Neutrophil (primary cell): ENCODE results near the gene CAMTA1.

Experiments used
- H3K27ac ChIP-seq: fragments of 200-600 bp; sonication (generic); 2 replicates; pipeline ENCODE4 v1.5.1; 2016; ENCODE audit warnings: mild to moderate bottlenecking, moderate library complexity
- H3K27me3 ChIP-seq: fragments of 200-600 bp; sonication (generic); 2 replicates; pipeline ENCODE4 v1.6.0; 2016; ENCODE audit warnings: mild to moderate bottlenecking
- H3K36me3 ChIP-seq: fragments of 200-600 bp; sonication (generic); 2 replicates; pipeline ENCODE4 v1.5.1; 2017
- H3K4me1 ChIP-seq, 2 experiments: fragments of 200-600 bp in 1 of 2; sonication (generic) in 1 of 2; 1 replicate in 1 of 2; 2 replicates in 1 of 2; pipeline versions ENCODE4 v1.5.1 to v1.6.1; 2013 to 2016; ENCODE audit warnings: low read depth in 1 of 2, low read length in 1 of 2, mild to moderate bottlenecking in 1 of 2, moderate library complexity in 1 of 2; ENCODE audit not compliant: control insufficient read depth in 1 of 2, insufficient read depth in 1 of 2
- H3K4me3 ChIP-seq, 2 experiments: fragments of 200-600 bp in 1 of 2; sonication (generic) in 1 of 2; 1 replicate in 1 of 2; 2 replicates in 1 of 2; pipeline ENCODE4 v1.5.1; 2013 to 2016; ENCODE audit warnings: low read depth in 1 of 2, low read length in 1 of 2, mild to moderate bottlenecking in 1 of 2, moderate library complexity in 1 of 2
- H3K9me3 ChIP-seq: fragments of 200-600 bp; sonication (generic); 2 replicates; pipeline ENCODE4 v1.5.1; 2016
- CTCF ChIP-seq: fragments of 200-600 bp; sonication (generic); IDR thresholded peaks from 2 replicates; pipeline ENCODE4 v1.5.1; 2016; ENCODE audit warnings: antibody characterized with exemption

CAMTA1 gene

GRCh38 chr1:6799499-6799898 is 14.2 kb downstream of the CAMTA1 start:
- no peaks in the 10 kb centered on the region for H3K4me1 ChIP-seq
- no peaks in the 10 kb centered on the region for H3K9me3 ChIP-seq
- H3K4me3 ChIP-seq, result no peak overlapping the region
- no peaks in the 10 kb centered on the region for H3K27me3 ChIP-seq
- no peaks in the 10 kb centered on the region for H3K36me3 ChIP-seq
- H3K27ac ChIP-seq, result no peak overlapping the region
- TF ChIP-seq CTCF, result no peak

- Histone ChIP-seq H3K4me3 (no peak overlapping the region), H3K27me3 (no peaks in the 10 kb centered on the region), H3K27ac (no peak overlapping the region), H3K36me3 (no peaks in the 10 kb centered on the region), H3K4me1 (no peaks in the 10 kb centered on the region), H3K9me3 (no peaks in the 10 kb centered on the region)
- TF ChIP-seq CTCF, result no peak
Observed at GRCh38 chr1:6800745-6801144, 15.5 kb downstream of the CAMTA1 start.

GRCh38 chr1:6801199-6801598 is 15.9 kb downstream of the CAMTA1 start:
- no peaks in the 10 kb centered on the region for H3K4me1 ChIP-seq
- TF ChIP-seq CTCF, result no peak
- no peaks in the 10 kb centered on the region for H3K27me3 ChIP-seq
- H3K9me3 ChIP-seq, result no peaks in the 10 kb centered on the region
- H3K27ac ChIP-seq, result no peak overlapping the region
- no peaks in the 10 kb centered on the region for H3K36me3 ChIP-seq
- no peak overlapping the region for H3K4me3 ChIP-seq

- H3K27ac ChIP-seq, result no peak overlapping the region
- TF ChIP-seq CTCF, result no peak
Observed at GRCh38 chr1:6801966-6802365, 16.7 kb downstream of the CAMTA1 start.

GRCh38 chr1:6802454-6802853 is 17.2 kb downstream of the CAMTA1 start:
- no peak for TF ChIP-seq CTCF
- Histone ChIP-seq H3K9me3 (no peaks in the 10 kb centered on the region), H3K27ac (no peak overlapping the region), H3K4me1 (no peaks in the 10 kb centered on the region), H3K4me3 (no peak overlapping the region), H3K27me3 (no peaks in the 10 kb centered on the region), H3K36me3 (no peaks in the 10 kb centered on the region)

More at GRCh38 chr1:6801966-6802365, 16.7 kb downstream of the CAMTA1 start:
- no peaks in the 10 kb centered on the region for H3K4me1 ChIP-seq
- H3K36me3 ChIP-seq, result no peaks in the 10 kb centered on the region
- no peaks in the 10 kb centered on the region for H3K27me3 ChIP-seq
- no peak overlapping the region for H3K4me3 ChIP-seq
- no peaks in the 10 kb centered on the region for H3K9me3 ChIP-seq

- no peaks in the 10 kb centered on the region for H3K4me1 ChIP-seq
- TF ChIP-seq CTCF, result no peak
- H3K27ac ChIP-seq, result no peak overlapping the region
- H3K9me3 ChIP-seq, result no peaks in the 10 kb centered on the region
- no peaks in the 10 kb centered on the region for H3K27me3 ChIP-seq
- no peak overlapping the region for H3K4me3 ChIP-seq
- no peaks in the 10 kb centered on the region for H3K36me3 ChIP-seq
Observed at GRCh38 chr1:6802893-6803292, 17.6 kb downstream of the CAMTA1 start.
